PFSK-1 (cell line): ENCODE results near the gene SMTNL2.

Source experiments
- POLR2AphosphoS5 ChIP-seq: IDR thresholded peaks from 2 replicates; pipeline ENCODE4 v1.6.1; 2012; ENCODE audit warnings: low read depth, mild to moderate bottlenecking, control low read depth, low read length, moderate library complexity
- REST ChIP-seq, 2 experiments: IDR thresholded peaks; 2 replicates each; pipeline versions ENCODE4 v1.6.1 to v1.8.0; 2011 to 2012; ENCODE audit warnings: low read depth in 2 of 2, low read length in 2 of 2, control low read depth in 1 of 2, inconsistent platforms in 1 of 2, mild to moderate bottlenecking in 1 of 2, moderate library complexity in 1 of 2; ENCODE audit not compliant: insufficient read depth in 1 of 2
- SIN3A ChIP-seq: IDR thresholded peaks from 2 replicates; pipeline ENCODE4 v1.6.1; 2012; ENCODE audit warnings: mild to moderate bottlenecking, low read length, moderate library complexity, borderline replicate concordance; ENCODE audit not compliant: insufficient read depth
- TAF1 ChIP-seq: IDR thresholded peaks from 2 replicates; pipeline ENCODE4 v1.6.1; 2012; ENCODE audit warnings: low read length, control low read depth, borderline replicate concordance; ENCODE audit not compliant: insufficient read depth

- TF ChIP-seq POLR2AphosphoS5 = no peak; the same call in 1 of the 2 replicates
- TF ChIP-seq SIN3A = no peak
- TF ChIP-seq TAF1 = no peak
- TF ChIP-seq REST (IDR thresholded peaks at IDR 0.05; ENCODE audit: insufficient read depth in 1 of 2, low read depth in 2 of 2, low read length in 2 of 2) = no peak
These were observed 46.7 kb upstream of the SMTNL2 start for GRCh38 chr17:4537451-4538235.
